T-helper 1 cell (primary cell): ENCODE measurements around the gene COL6A3.
"Not testable (repeated sequence)": the region's sequence is repeated elsewhere in the genome, so short reads cannot be mapped to it uniquely, and the experiment has no call there.

Experiments
- DNase-seq, 5 donors: peaks; one replicate each; pipeline ENCODE4 v3.0.0-alpha.2; 2012 to 2020

COL6A3 gene

GRCh38 chr2:237315170-237315828 lies 98.7 kb downstream of the COL6A3 start:
- no peak for DNase-seq

DNA sequence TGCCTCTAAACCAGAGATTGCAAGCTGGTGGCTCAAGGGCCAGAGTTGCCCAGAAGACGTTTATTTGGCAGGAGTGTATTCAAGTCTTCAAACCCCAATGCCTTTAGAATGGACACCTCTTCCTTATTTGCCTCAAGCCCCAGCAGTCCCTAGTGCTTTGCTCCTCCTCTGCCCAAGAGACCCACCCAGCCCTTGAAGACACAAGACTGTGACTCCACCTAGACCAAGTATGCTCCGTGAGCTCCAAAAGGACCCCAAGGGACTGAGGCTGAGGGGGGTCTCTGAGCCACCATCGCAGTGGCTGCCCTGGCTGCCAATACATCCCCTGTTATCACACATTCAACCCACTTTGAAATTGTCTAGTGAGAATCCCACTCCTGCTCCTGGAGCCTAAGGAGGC lies 99.3 kb downstream of the COL6A3 start:
- DNase-seq: no peak

DNA sequence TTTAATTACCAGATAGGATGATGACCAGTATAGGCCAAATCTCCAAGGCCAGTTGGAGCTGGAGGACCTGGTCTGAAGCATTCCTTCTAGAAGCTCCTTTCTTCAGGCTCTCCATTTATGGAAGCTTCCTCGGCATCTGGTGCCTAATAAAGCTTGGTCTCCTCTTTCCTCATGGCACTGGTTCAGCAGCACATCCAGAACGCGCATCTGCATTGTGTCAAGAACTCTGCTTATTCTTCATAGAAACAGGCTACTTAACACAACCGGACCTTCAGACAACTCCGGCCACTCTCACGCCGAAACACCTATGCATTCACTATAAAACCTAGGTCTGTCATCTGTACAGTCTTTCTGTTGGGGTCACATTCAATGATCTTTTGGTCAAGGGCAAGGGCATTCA lies 99.8 kb downstream of the COL6A3 start:
- DNase-seq: no peak

DNA sequence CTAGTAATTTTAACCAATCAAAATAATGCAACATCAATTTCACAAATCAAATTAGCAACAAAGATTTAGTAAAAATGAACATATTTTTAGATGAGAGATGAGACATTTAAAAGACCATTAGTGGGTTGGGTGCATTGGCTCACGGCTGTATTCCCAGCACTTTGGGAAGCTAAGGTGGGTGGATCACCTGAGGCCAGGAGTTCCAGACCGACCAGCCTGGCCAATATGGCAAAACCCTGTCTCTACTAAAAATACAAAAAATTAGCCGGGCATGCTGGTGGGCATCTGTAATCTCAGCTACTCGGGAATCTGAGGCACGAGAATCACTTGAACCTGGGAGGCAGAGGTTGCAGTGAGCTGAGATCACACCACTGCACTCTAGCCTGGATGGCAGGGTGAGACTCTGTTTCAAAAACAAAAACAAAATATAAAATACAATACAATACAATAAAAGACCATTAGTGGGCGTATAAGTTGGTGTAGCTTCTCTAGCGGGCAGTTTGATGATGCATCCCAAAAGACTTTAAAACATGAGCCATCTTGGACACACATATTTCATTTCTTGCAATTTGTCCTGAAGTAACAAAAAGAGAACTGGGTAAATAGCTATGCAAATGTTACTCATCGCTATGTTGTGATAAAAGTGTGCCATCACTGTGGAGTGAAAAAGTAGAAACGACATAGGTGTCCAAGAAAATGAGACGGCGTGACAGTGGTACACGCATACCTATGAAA lies 101.8 kb downstream of the COL6A3 start:
- no peak for DNase-seq

DNA sequence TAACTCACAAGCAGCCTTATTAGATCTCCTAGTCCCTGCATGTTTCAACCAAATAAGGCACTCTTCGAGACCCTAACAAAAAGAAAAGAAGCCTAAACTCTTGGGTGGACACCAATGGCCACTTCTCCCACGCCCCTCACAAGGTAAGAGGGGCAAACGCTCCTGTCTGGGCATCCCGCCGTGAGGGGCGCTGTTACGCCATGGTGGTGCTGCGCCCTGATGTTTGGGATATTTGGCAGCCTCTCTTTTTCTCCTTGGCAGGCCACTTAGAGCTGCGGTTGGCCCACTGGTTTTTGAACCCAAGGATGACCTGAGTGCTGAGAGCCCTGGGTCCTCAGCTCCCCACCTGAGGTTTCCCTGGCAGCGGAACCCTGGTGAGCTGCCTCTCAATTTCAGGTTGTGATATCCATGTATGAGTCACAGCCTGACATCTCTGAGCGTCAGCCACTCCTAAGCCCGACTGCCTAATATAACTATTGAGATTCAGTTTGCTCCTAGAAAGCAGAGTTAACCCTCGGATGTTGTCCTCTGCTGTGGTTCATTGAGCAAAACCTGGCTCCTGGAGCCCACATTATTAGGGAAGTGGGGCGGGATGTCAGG lies 103.3 kb downstream of the COL6A3 start:
- no peak for DNase-seq

DNA sequence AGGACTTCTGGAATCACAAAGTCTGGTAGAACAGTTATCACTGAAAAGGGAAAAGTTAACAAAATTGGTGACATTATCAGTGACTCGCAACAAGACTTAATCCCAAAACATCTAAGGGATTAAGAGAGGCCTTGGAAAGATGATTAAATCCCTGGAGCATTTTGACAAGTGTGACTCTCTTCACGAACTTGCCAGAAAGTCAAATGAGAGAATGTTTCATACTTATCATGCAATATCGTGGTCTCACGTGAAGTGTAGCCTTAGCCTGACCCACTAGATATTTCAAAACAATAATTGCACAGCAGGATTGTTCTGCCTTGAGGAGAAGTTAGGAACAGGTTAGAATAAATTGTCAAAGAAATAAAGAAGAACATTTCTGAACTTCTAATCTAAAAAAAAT lies 104.5 kb downstream of the COL6A3 start:
- no peak for DNase-seq

DNA sequence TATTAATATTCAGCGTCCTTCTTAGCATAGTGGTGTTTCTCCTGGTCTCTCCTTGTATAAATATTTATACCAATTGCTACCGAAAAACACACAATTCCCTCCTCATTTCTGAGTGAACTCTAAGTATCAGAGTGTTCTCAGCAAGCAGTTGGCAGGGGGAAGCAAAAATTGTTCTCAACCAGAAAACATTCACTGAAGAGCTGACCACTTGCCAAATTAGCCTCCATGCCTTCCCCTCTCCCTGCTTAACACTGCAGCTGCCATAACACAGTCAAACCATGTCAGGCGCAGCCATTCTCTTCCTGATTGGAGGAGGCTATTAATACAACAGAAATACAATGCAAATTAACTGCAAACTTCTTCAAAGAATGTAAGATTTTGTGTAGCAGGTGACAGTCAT lies 105.0 kb downstream of the COL6A3 start:
- DNase-seq: no peak

GRCh38 chr2:237307474-237307873 lies 106.5 kb downstream of the COL6A3 start:
- no peak for DNase-seq

DNA sequence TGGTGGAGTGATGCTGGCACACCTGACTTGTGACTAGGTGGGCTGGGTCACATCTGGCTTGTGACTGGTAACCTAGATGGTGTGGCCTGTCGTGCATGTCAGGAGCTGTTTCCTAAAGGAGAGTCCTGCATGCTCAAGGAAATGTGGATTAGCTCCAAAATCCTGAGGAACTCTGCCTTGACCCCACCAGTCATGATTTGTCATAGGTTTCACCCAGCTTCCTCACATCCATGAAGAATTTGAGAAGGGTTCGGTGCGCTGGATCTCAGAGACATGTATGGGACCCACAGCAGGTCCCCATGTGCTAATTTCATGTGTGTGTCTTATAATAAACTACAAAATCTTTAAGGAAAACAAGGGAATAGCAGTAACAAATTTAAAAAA lies 107.2 kb downstream of the COL6A3 start:
- DNase-seq: no peak

- DNase-seq: no peak
Measured at GRCh38 chr2:237306083-237306786, 107.7 kb downstream of the COL6A3 start.

- no peak for DNase-seq
Measured at GRCh38 chr2:237305579-237305978, 108.4 kb downstream of the COL6A3 start.

- DNase-seq: no peak
Measured at GRCh38 chr2:237304763-237305514, 109.0 kb downstream of the COL6A3 start.

DNA sequence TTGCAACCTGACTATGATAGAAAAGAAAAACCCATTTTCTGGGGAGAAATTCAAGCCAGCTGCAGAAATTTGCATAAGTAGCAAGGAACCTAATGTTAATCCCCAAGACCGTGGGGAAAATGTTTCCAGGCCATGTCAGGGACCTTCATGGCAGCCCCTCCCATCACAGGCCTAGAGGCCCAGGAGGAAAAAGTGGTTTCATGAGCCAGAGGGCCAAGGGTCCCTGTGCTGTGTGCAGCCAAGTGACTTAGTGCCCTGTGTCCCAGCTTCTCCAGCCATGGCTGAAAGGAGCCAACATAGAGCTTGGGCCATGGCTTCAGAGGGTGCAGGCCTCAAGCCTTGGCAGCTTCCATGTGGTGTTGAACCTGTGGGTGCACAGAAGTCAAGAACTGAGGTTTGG lies 110.7 kb downstream of the COL6A3 start:
- not testable (repeated sequence) for DNase-seq

GRCh38 chr2:237301595-237301994 lies 112.4 kb downstream of the COL6A3 start:
- DNase-seq: no peak

DNA sequence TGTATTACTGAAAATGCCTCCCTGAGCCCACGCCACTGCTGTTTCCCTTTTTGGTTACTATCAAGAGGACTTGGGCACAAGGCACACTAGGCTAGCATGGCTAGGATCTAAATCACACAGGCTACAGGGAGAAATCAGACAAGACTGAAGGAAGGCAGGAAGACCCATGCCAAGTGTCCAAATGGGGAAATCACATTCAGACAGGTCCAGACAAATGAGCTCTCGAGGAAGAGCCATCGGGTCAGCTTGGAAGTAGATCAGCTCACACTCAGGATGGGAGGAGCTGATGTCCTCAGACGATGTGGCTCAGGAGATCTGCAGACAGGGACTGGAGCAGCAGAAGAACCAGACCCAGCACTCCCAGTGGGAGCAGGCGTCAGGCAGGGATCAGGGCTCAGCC lies 113.2 kb downstream of the COL6A3 start:
- no peak for DNase-seq

- no peak for DNase-seq
Measured at GRCh38 chr2:237299906-237300305, 114.1 kb downstream of the COL6A3 start.

GRCh38 chr2:237298151-237299118 lies 115.5 kb downstream of the COL6A3 start:
- DNase-seq: no peak

- DNase-seq: no peak
Measured at GRCh38 chr2:237297421-237298150, 116.4 kb downstream of the COL6A3 start.

- no peak for DNase-seq
Measured at GRCh38 chr2:237296756-237297155, 117.2 kb downstream of the COL6A3 start.

DNA sequence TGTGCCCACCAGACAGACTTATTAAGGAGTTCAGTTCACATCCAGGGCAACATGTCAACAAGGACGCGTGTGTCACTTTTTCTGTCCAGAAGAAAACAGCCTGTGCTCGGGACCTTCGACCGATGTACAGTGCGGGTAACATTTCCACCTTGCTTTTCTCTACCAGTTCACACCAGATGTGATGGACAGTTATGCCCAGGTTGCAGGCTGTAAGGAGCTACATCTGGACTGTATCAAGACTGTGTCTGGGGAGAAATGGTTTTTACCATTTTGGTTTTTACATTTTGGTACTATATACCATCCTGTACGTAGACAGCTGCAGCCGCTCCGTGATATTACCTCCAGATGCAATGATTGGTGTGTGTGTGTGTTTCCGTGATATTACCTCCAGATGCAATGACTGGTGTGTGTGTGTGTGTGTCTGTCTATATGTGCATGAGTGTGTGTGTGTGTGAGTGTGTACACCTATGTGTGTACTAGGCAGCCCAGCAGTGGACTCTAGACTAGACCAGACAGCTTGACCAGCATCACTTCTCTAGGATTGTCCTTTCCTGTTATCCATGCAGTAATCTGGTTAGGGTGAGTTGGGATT lies 118.0 kb downstream of the COL6A3 start:
- no peak for DNase-seq
